Heart left ventricle (tissue), 13 donors: Measurements from ENCODE around the gene RNF145.

Source experiments
- CTCF ChIP-seq, 12 donors: fragments of 200-600 bp; sonication (generic) in 4 of 12; IDR thresholded peaks; one replicate each; pipeline versions ENCODE4 v1.5.0 to v1.8.0; 2018 to 2022; ENCODE audit warnings: antibody characterized with exemption in 12 of 12, mild to moderate bottlenecking in 5 of 12
- POLR2A ChIP-seq, 2 donors: fragments of 450-650 bp; IDR thresholded peaks; one replicate each; pipeline ENCODE4 v1.6.1; 2017; ENCODE audit warnings: antibody characterized with exemption in 2 of 2, mild to moderate bottlenecking in 2 of 2, moderate library complexity in 2 of 2
- donor health status: ischemic (EF 13 %, LVEDD 7.1; RV severe dilation, severe dysfunction).
- donor health status: DM: no; HTN: yes; CAD: no.
- donor health status: DM: no; HTN: no; CAD: no.
- donor health status: ischemic (EF 25% LVEDD 6.9; RV normal size, moderate dysfunction).
- donor health status: ischemic (EF 25% LVEDD 5.7; RV mildly dilated, moderate dysfunction).
- donor health status: ischemic (EF 35%, LVEDD 5.7; RV mildly dilated, moderate dysfunction).
- donor health status: nonischemic (EF 11% LVEDD 7.7; RV severe dilation, severe dysfunction).
- donor health status: DM: yes; HTN: yes; CAD: no.
- donor health status: PGD.
- donor health status: ischemic (EF 29% LVEDD 5.4; RV normal size, mild dysfunction).
- donor health status: nonischemic (EF 23%, LVEDD 6.1; RV moderate dilation, normal function).

GRCh38 chr5:159183247-159183646, 26.1 kb downstream of the RNF145 start:
- TF ChIP-seq CTCF (IDR thresholded peaks at IDR 0.05) (no peak), POLR2A (IDR thresholded peaks at IDR 0.05) (no peak)
